Effector CD8-positive, alpha-beta T cell (primary cell): Measurements from ENCODE around the gene LMCD1.

Experiments
- DNase-seq: peaks from one replicate; lab custom pipeline; 2025; lab: John Stamatoyannopoulos, UW

Gene LMCD1

GRCh38 chr3:8619548-8619947, 117.9 kb downstream of the LMCD1 start:
- no peak for DNase-seq

- DNase-seq = no peak
Measured at GRCh38 chr3:8621141-8621540, 119.5 kb downstream of the LMCD1 start.

- no peak for DNase-seq
Measured at GRCh38 chr3:8621872-8622271, 120.2 kb downstream of the LMCD1 start.

GRCh38 chr3:8622873-8623691, 121.5 kb downstream of the LMCD1 start:
- DNase-seq = no peak

- no peak for DNase-seq
Measured at GRCh38 chr3:8623741-8624140, 122.1 kb downstream of the LMCD1 start.
